Fibroblast of mammary gland (primary cell): ENCODE results near the gene CIDEC.

Experiments
- DNase-seq: peaks from one replicate; pipeline ENCODE4 v3.0.0-alpha.2; 2010; ENCODE audit warnings: low read depth
- H3K4me3 ChIP-seq: 2 replicates; pipeline ENCODE4 v1.5.1; 2011; ENCODE audit warnings: low read depth, mild to moderate bottlenecking, low read length, moderate library complexity; ENCODE audit not compliant: control insufficient read depth
- CTCF ChIP-seq: conservative IDR thresholded peaks from 2 replicates; pipeline ENCODE4 v1.5.1; 2011; ENCODE audit warnings: low read depth, low read length, inconsistent platforms; ENCODE audit not compliant: control insufficient read depth, insufficient read depth

CIDEC gene

GRCh38 chr3:9879830-9880549 lies at the start of gene CIDEC:
CIDEC (minus strand) TSS chr3:9880253; CDS start chr3:9878486, 1,767 bp downstream.
- no peak within 1 kb of the TSS for H3K4me3 ChIP-seq
- peak; percentile 43 for DNase-seq
- TF ChIP-seq CTCF: no peak

GRCh38 chr3:9928158-9928557 lies 48.1 kb upstream of the CIDEC start:
- no peak for TF ChIP-seq CTCF
- no peak for DNase-seq
- no peak overlapping the region for H3K4me3 ChIP-seq

- H3K4me3 ChIP-seq: peak overlapping the region; percentile 63
Measured at GRCh38 chr3:9918261-9919038, 38.4 kb upstream of the CIDEC start.

GRCh38 chr3:9917820-9918219 lies 37.8 kb upstream of the CIDEC start:
- H3K4me3 ChIP-seq: peak overlapping the region; percentile 63
- DNase-seq: no peak
- TF ChIP-seq CTCF: no peak

More at GRCh38 chr3:9918261-9919038, 38.4 kb upstream of the CIDEC start:
- TF ChIP-seq CTCF: no peak
- DNase-seq: no peak

GRCh38 chr3:9916734-9917680 lies 37.0 kb upstream of the CIDEC start, which contains the start of gene IL17RC:
IL17RC (plus strand) TSS chr3:9917098; CDS start chr3:9917316, 218 bp downstream.
- H3K4me3 ChIP-seq: peak within 1 kb of the TSS; percentile 63
- no peak for TF ChIP-seq CTCF
- DNase-seq: peak; percentile 97

- TF ChIP-seq CTCF: no peak
- peak overlapping the region; percentile 63 for H3K4me3 ChIP-seq
- DNase-seq: peak; percentile 92
Measured at GRCh38 chr3:9916346-9916733, 36.3 kb upstream of the CIDEC start.
